Uterus (tissue), 2 donors: Measurements from ENCODE around the gene ALS2.

Experiments used
- POLR2A ChIP-seq, 2 donors: fragments of 450-650 bp; IDR thresholded peaks; one replicate each; pipeline ENCODE4 v1.6.1; 2016; ENCODE audit warnings: antibody characterized with exemption in 2 of 2, mild to moderate bottlenecking in 1 of 2, moderate library complexity in 1 of 2
- TF ChIP-seq, protein P1 (sequence below), 4 experiments: fragments of 200-600 bp in 2 of 4; fragments of 450-650 bp in 2 of 4; sonication (generic) in 2 of 4; IDR thresholded peaks; one replicate each; pipeline ENCODE4 v1.5.1; 2016 to 2019; ENCODE audit warnings: antibody characterized with exemption in 4 of 4, mild to moderate bottlenecking in 2 of 4, moderate library complexity in 1 of 4

DNA sequence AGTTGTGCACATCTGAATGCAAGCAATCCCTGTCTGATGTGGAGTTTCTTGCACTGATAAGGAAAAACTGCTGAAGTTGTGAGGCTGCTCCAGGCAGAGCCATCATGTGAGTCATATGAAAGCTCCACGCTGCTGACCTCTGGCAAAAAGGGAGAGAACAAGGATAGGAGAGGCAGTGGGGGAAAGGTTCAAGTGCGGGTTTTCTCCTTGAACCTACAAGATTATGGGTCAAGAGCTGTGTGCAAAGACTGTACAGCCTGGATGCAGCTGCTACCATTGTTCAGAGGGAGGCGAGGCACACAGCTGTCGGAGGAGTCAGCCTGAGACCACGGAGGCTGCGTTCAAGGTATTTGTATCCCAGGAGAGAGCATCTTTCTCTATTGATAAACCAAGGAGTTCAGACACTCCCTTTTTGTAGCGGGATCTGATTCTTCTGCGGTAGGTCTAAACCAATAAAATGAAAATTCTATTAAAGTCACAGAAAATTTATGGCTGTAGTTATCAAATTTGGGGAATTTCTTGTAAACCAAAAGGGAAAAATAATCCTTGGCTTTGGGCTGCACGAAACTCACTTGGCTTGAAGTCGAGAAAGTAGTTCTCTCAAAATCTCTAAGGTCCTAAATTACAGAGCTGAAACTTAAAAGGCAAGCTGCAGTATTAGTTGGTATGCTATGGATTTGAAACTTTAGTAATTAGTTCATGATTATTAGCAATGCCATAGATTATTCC, 25.9 kb upstream of the ALS2 start, which contains the start of gene CDK15:
- TF ChIP-seq, protein P1, sequence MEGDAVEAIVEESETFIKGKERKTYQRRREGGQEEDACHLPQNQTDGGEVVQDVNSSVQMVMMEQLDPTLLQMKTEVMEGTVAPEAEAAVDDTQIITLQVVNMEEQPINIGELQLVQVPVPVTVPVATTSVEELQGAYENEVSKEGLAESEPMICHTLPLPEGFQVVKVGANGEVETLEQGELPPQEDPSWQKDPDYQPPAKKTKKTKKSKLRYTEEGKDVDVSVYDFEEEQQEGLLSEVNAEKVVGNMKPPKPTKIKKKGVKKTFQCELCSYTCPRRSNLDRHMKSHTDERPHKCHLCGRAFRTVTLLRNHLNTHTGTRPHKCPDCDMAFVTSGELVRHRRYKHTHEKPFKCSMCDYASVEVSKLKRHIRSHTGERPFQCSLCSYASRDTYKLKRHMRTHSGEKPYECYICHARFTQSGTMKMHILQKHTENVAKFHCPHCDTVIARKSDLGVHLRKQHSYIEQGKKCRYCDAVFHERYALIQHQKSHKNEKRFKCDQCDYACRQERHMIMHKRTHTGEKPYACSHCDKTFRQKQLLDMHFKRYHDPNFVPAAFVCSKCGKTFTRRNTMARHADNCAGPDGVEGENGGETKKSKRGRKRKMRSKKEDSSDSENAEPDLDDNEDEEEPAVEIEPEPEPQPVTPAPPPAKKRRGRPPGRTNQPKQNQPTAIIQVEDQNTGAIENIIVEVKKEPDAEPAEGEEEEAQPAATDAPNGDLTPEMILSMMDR (IDR thresholded peaks at IDR 0.05), result no peak
- no peak for TF ChIP-seq POLR2A (IDR thresholded peaks at IDR 0.05)
